AG10803 (cell line): Measurements from ENCODE around the gene PLOD1.
A peak's percentile ranks its signal among the peaks of the same experiment; 100 is the strongest.
"Not testable (repeated sequence)": the region's sequence is repeated elsewhere in the genome, so short reads cannot be mapped to it uniquely, and the experiment has no call there.

Source experiments
- DNase-seq: peaks from one replicate; pipeline ENCODE4 v3.0.0; 2010; ENCODE audit warnings: low read depth
- H3K4me3 ChIP-seq: 2 replicates; pipeline ENCODE4 v1.5.1; 2011; ENCODE audit warnings: mild to moderate bottlenecking, low read length, control low read depth
- TF ChIP-seq, protein P1 (sequence below): conservative IDR thresholded peaks from 2 replicates; pipeline ENCODE4 v1.5.1; 2011; ENCODE audit warnings: mild to moderate bottlenecking, low read length, control low read depth, inconsistent platforms

PLOD1 gene

DNA sequence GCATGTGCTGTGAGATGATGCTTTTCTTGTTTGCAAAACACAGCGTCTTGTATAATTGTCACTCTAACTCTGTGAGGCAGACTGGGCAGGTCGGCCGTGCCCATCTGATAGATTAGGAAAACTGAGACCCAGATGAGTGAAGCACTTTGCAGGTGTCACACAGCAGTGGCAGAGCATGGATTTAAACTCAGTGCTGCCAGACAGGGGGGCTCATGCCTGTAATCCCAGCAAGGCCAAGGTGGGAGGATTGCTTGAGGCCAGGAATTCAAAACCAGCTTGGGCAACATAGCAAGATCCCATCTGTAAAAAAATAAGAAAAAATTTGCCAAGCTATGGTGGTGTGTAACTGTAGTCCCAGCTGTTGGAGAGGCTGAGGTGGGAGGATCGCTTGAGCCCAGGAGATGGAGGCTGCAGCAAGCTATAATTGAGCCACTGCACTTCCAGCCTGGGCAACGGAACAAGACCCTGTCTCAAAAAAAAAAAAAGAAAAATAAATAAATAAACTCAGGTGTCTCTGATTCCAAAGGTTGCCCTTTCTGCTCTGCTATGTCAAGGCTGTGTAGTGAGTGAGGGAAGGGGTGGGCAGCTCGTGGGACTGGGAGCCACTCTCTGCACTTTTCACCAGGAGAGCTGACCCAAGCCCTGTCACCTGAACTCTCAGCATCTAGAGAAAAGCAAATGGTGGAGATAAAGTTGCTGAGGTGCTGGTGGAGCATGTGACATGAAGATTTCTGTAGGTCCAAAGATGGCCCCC is 42.9 kb upstream of the PLOD1 start:
- no peak for DNase-seq
- H3K4me3 ChIP-seq = no peak overlapping the region
- TF ChIP-seq, protein P1, sequence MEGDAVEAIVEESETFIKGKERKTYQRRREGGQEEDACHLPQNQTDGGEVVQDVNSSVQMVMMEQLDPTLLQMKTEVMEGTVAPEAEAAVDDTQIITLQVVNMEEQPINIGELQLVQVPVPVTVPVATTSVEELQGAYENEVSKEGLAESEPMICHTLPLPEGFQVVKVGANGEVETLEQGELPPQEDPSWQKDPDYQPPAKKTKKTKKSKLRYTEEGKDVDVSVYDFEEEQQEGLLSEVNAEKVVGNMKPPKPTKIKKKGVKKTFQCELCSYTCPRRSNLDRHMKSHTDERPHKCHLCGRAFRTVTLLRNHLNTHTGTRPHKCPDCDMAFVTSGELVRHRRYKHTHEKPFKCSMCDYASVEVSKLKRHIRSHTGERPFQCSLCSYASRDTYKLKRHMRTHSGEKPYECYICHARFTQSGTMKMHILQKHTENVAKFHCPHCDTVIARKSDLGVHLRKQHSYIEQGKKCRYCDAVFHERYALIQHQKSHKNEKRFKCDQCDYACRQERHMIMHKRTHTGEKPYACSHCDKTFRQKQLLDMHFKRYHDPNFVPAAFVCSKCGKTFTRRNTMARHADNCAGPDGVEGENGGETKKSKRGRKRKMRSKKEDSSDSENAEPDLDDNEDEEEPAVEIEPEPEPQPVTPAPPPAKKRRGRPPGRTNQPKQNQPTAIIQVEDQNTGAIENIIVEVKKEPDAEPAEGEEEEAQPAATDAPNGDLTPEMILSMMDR = no peak

DNA sequence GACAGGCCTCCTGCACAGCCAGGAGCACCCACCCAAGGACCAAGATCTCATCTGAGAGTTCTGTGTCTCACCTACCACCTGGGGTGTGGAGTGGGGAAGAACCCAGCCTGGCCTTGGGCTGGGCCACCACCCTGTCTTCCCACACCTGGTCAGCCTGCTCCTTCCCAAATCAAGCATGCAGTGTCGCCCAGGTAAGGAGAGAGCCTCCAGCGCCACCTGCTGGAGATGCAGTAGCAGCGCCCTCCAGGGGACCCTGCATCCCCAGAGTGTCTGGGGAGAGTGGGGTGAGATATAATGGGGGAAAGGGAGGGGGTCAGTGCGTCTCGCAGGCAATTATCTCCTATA is 40.6 kb upstream of the PLOD1 start:
- peak; percentile 17 for DNase-seq
- TF ChIP-seq, protein P1 = peak; percentile 89
- no peak overlapping the region for H3K4me3 ChIP-seq

DNA sequence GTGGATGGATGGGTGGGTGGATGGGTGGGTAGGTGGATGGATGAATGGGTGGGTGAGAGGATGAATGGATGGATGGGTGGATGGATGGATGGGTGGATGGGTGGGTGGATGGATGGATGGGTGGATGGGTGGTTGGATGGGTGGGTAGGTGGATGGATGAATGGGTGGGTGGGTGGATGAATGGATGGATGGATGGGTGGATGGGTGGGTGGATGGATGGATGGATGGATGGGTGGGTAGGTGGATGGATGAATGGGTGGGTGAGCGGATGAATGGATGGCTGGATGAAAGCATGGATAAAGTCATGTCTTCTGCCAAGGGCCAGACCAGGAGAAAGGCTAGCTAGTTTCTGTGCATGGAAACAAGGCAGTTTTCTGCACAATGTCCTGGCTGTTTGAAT is 40.0 kb upstream of the PLOD1 start:
- H3K4me3 ChIP-seq, DNase-seq: not testable (repeated sequence)

DNA sequence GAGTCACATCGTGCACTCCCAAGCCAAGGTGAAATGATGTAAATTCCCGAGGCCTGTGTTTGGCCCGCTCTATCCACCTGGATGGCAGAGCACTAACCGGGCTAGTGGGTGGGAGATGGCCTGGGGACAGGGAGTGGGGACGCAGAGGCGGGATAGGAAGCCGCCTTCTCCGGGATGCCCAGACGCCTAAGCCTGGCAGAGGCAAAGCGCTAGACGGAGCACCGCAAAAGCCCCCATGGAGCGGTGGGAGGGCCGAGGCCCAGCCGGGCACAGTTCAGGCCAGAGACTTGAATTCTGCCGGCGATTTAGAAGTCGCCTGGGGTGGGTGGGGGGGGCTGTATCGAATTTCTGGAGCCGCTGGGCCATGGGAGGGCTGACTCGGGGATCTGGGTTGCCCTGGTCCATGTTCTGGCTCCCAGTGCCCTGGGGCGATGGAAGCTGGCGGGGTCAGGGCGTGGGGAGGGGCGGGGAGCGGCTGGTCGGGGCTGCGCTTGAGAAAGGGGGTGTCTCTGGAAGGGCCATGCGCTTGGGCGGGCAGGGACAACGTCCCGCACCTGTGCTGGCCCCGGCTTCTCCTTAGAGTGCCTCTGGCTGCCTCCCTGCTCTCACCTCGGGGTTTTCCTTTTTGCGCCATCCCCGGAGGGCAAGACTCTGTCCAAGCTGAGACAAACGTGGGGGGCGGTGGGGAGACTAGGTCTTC is 36.3 kb upstream of the PLOD1 start:
- DNase-seq = no peak
- no peak overlapping the region for H3K4me3 ChIP-seq
- TF ChIP-seq, protein P1 = no peak

DNA sequence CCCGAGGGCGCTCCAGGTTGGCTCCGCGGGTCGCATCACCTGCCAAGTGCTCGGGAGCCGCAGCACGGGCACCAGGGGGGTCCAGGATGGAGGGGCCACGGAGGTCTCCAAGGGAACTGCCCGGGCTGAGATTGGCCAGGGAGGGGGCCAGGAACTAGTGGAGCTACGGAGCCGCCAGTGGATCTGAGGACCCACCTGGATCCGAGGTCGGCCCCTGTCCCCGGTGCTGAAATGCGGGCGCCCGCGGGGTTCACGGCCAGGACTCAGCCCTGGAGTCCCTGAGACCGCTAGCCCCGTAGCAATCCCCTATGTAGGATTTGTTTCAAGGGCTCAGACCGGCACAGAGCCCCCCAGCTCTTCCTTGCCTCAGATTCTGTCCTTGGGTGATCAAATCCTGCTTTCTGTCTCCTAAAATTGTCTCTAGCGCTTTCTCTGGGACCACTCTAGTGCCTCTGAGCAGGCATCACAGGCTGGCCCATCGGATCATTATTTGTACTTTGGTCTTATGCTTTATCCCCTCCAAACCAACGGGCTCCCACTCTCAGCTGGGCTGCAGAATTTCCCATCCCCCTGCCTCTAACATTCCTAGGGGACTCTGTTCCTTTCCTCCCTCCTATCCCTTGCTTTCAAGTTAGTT is 35.6 kb upstream of the PLOD1 start:
- H3K4me3 ChIP-seq = no peak overlapping the region
- DNase-seq = no peak
- TF ChIP-seq, protein P1 = no peak

DNA sequence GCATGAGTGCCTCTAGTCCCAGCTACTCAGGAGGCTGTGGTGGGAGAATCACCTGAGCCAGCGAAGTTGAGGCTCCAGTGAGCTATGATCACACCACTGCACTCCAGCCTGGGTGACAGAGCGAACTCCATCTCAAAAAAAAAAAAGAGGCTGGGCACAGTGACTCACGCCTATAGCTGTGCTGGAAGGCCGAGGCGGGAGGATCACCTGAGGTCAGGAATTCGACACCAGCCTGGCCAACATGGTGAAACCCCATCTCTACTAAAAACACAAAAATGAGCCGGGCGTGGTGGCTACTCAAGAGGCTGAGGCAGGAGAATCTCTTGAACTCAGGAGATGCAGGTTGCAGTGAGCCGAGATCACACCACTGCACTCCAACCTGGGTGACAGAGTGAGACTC is 33.1 kb upstream of the PLOD1 start:
- not testable (repeated sequence) for DNase-seq, H3K4me3 ChIP-seq

DNA sequence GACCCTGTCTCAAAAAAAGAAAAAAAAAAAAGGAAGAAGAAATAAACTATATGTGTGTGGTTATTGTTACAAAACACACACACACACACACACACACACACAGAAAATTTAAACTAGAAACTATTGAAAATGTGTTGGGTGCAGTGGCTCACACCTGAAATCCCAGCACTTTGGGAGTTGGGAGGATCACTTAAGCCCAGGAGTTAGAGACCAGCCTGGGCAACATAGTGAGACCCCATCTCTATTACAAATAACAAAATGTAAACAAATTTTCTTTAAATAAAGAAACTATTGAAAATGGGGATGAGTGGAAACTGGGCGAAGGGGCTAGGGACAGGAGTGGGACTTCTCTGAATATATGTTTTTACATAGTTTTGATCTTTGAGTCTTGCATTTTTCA is 31.3 kb upstream of the PLOD1 start:
- DNase-seq = no peak
- TF ChIP-seq, protein P1 = no peak
- H3K4me3 ChIP-seq = no peak overlapping the region

DNA sequence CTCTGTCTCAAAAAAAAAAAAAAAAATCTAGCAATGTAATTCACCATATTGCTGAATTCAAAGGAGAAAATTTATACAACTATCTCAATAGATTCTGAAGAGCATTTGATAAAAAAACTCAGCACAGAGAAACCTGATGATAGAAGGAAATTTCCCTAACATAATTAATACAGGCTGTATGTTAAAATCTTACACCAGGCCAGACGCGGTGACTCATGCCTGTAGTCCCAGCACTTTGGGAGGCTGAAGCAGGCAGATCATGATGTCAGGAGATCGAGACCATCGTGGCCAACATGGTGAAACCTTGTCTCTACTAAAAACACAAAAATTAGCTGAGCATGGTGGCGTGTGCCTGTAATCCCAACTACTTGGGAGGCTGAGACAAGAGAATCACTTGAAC is 30.4 kb upstream of the PLOD1 start:
- not testable (repeated sequence) for H3K4me3 ChIP-seq
- DNase-seq = peak; percentile 48
